ENCODE results near the gene SERPINA3.

SERPINA3 gene

DNA sequence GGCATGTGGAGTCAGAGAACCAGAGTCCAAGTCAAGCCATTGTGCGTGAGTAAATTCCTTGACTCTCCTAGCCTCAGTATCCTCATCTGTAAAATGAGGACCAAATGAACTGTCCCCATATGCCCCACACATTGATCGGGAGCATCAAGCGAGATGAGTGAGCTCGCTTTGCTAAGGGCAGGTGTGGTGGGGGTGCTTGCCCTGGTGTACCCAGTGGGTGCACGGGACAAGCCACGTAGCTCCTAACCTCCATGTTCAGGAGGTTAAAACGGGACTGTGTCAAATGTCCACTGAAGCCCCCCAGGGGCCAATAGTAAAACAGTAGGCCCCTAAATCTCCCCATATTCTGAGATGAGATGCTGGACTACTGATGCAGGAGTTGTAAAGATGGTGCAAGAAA is 60.9 kb downstream of the SERPINA3 start:
- Histone ChIP-seq H4K20me1 (ENCODE audit: insufficient read depth, low read length, poor library complexity, severe bottlenecking) (no peaks in the 10 kb centered on the region), H3K4me2 (ENCODE audit: low read depth, low read length, poor library complexity, severe bottlenecking) (no peak overlapping the region), H3K4me3 (ENCODE audit: low read length, poor library complexity, severe bottlenecking) (no peak overlapping the region), H2AFZ (ENCODE audit: low read length) (no peak overlapping the region), H3K9ac (ENCODE audit: low read depth, low read length, poor library complexity, severe bottlenecking) (no peak overlapping the region), H3K9me3 (ENCODE audit: insufficient read depth, low read depth, low read length) (no peaks in the 10 kb centered on the region), H3K79me2 (ENCODE audit: insufficient read depth, low read length) (no peaks in the 10 kb centered on the region), H3F3A (ENCODE audit: low read depth) (no peaks in the 10 kb centered on the region), H3K4me1 (ENCODE audit: insufficient read depth, low read length, poor library complexity, severe bottlenecking) (no peaks in the 10 kb centered on the region), H3K27me3 (ENCODE audit: insufficient read depth, low read length, poor library complexity, severe bottlenecking) (no peaks in the 10 kb centered on the region), H3K36me3 (ENCODE audit: insufficient read depth, low read length) (no peaks in the 10 kb centered on the region), H3K9me2 (replicated peaks; ENCODE audit: low read depth, low read length) (no peaks in the 10 kb centered on the region)
- no peak for TF ChIP-seq EZH2phosphoT487 (IDR thresholded peaks at IDR 0.05; ENCODE audit: borderline replicate concordance)
- TF ChIP-seq, protein P1, sequence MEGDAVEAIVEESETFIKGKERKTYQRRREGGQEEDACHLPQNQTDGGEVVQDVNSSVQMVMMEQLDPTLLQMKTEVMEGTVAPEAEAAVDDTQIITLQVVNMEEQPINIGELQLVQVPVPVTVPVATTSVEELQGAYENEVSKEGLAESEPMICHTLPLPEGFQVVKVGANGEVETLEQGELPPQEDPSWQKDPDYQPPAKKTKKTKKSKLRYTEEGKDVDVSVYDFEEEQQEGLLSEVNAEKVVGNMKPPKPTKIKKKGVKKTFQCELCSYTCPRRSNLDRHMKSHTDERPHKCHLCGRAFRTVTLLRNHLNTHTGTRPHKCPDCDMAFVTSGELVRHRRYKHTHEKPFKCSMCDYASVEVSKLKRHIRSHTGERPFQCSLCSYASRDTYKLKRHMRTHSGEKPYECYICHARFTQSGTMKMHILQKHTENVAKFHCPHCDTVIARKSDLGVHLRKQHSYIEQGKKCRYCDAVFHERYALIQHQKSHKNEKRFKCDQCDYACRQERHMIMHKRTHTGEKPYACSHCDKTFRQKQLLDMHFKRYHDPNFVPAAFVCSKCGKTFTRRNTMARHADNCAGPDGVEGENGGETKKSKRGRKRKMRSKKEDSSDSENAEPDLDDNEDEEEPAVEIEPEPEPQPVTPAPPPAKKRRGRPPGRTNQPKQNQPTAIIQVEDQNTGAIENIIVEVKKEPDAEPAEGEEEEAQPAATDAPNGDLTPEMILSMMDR (conservative IDR thresholded peaks at IDR 0.05; ENCODE audit: low read length), result no peak
